Measurements from ENCODE around the gene OR9G1. TPM values are rescaled to one million over a fixed set of nuclear protein-coding genes. Genes with fewer than 3 reads are reported as not detected.

The OR9G1 gene
- total RNA-seq, 3 donors from 2014 or later, result not detected

DNA sequence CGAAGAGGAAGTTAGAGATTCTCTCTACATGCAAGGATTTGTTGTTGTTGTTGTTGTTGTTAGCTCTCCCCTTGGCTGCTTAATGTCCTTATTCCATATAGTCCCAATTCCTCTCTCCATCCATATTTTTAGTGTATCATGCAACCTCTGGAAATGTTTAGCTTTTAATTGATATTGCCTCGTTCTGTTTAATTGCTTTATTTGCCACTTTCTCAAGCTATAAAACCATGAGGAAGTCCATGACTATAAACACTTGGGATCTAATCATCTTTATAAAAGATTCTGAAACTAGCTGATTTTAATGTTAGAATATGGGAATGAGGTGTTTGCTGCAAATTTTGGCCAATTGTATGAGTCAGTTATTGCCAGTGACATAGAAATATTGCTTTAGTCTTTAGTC, 5.5 kb upstream of the OR9G1 start:
- intact Hi-C loops (cut with DNase I; ENCODE audit: low total_unique reads), result no loop called here
- H3K9me3 ChIP-seq, result no peaks in the 10 kb centered on the region
- H3K4me3 ChIP-seq, result no peak overlapping the region
- no peaks in the 10 kb centered on the region for H3K4me1 ChIP-seq
- H3K27ac ChIP-seq, result no peak overlapping the region
- no peak for DNase-seq (ENCODE audit: low spot score in 2 of 2)
- H3K36me3 ChIP-seq, result no peaks in the 10 kb centered on the region
- H3K27me3 ChIP-seq, result no peaks in the 10 kb centered on the region
- no peak for TF ChIP-seq POLR2AphosphoS5 (IDR thresholded peaks at IDR 0.05)

DNA sequence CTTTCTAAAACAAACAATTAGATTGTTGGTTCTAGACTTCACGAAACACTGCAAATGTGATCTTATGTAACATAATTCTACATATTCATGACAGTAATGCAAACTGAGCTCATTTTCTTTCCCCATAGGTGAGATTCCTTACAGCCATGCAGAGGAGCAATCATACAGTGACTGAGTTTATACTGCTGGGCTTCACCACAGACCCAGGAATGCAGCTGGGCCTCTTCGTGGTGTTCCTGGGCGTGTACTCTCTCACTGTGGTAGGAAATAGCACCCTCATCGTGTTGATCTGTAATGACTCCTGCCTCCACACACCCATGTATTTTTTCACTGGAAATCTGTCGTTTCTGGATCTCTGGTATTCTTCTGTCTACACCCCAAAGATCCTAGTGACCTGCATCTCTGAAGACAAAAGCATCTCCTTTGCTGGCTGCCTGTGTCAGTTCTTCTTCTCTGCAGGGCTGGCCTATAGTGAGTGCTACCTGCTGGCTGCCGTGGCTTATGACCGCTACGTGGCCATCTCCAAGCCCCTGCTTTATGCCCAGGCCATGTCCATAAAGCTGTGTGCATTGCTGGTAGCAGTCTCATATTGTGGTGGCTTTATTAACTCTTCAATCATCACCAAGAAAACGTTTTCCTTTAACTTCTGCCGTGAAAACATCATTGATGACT, 1.5 kb downstream of the OR9G1 start:
- no peaks in the 10 kb centered on the region for H3K27me3 ChIP-seq
- DNase-seq (ENCODE audit: low spot score in 2 of 2), result no peak
- no peaks in the 10 kb centered on the region for H3K36me3 ChIP-seq
- no peak overlapping the region for H3K27ac ChIP-seq
- no peak overlapping the region for H3K4me3 ChIP-seq
- TF ChIP-seq POLR2A (IDR thresholded peaks at IDR 0.05), result no peak
- TF ChIP-seq, protein P1, sequence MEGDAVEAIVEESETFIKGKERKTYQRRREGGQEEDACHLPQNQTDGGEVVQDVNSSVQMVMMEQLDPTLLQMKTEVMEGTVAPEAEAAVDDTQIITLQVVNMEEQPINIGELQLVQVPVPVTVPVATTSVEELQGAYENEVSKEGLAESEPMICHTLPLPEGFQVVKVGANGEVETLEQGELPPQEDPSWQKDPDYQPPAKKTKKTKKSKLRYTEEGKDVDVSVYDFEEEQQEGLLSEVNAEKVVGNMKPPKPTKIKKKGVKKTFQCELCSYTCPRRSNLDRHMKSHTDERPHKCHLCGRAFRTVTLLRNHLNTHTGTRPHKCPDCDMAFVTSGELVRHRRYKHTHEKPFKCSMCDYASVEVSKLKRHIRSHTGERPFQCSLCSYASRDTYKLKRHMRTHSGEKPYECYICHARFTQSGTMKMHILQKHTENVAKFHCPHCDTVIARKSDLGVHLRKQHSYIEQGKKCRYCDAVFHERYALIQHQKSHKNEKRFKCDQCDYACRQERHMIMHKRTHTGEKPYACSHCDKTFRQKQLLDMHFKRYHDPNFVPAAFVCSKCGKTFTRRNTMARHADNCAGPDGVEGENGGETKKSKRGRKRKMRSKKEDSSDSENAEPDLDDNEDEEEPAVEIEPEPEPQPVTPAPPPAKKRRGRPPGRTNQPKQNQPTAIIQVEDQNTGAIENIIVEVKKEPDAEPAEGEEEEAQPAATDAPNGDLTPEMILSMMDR (IDR thresholded peaks at IDR 0.05), result no peak
- no peak for TF ChIP-seq POLR2AphosphoS5 (IDR thresholded peaks at IDR 0.05)
- no peaks in the 10 kb centered on the region for H3K4me1 ChIP-seq
- intact Hi-C loops (cut with DNase I; ENCODE audit: low total_unique reads), result no loop called here
- H3K9me3 ChIP-seq, result no peaks in the 10 kb centered on the region

DNA sequence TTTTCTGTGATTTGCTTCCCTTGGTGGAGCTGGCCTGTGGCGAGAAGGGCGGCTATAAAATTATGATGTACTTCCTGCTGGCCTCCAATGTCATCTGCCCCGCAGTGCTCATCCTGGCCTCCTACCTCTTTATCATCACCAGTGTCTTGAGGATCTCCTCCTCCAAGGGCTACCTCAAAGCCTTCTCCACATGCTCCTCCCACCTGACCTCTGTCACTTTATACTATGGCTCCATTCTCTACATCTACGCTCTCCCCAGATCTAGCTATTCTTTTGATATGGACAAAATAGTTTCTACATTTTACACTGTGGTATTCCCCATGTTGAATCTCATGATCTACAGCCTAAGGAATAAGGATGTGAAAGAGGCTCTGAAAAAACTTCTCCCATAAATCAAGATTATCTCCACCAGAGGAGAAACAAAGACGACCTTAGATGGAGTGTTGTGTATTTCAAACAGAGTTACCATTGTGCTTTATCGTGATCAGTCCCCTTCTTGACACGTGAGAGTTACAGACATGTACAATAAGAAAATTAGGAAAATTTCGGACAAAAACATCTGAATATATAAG, 2.1 kb downstream of the OR9G1 start:
- Histone ChIP-seq H3K9me3 (no peaks in the 10 kb centered on the region), H3K27me3 (no peaks in the 10 kb centered on the region), H3K4me1 (no peaks in the 10 kb centered on the region), H3K36me3 (no peaks in the 10 kb centered on the region), H3K4me3 (no peak overlapping the region), H3K27ac (no peak overlapping the region)
- TF ChIP-seq POLR2AphosphoS5 (IDR thresholded peaks at IDR 0.05) (no peak), POLR2A (IDR thresholded peaks at IDR 0.05) (no peak)
- TF ChIP-seq, protein P1 (IDR thresholded peaks at IDR 0.05), result no peak
- DNase-seq (ENCODE audit: low spot score in 2 of 2), result no peak
- intact Hi-C loops (cut with DNase I; ENCODE audit: low total_unique reads), result no loop called here

DNA sequence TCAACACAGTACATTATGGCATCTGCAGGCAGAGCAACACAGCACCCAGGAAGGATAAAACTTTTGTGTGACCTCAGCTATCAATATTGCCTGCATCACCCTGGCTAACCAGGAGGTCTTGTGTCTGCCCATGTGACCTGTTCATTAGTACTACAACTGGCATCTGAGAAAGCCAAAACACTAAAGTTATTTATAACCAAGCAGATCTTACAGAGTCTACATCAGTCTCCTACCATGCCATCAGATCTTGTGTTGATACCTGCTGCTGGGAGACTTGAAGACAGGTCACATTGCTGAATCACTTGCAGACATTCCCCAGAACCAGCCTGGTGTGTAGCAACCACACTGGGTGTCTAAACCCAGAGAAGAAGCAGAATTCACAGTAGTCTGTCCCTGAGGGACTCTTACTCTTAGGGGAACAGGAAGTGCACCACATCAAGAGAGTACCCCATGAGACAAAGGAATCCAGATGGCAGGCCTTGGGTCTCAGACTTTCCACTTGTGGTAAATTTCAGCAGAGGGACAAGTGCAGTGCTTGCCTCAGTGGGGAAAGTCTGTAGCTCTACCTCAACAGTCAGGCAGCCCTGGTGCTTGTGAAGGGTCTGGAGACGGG, 7.0 kb downstream of the OR9G1 start:
- no peaks in the 10 kb centered on the region for H3K27me3 ChIP-seq
- intact Hi-C loops (cut with DNase I; ENCODE audit: low total_unique reads), result no loop called here
- H3K27ac ChIP-seq, result no peak overlapping the region
- no peaks in the 10 kb centered on the region for H3K4me1 ChIP-seq
- no peaks in the 10 kb centered on the region for H3K9me3 ChIP-seq
- DNase-seq (ENCODE audit: low spot score in 2 of 2), result no peak
- H3K4me3 ChIP-seq, result no peak overlapping the region
- H3K36me3 ChIP-seq, result no peaks in the 10 kb centered on the region
- TF ChIP-seq POLR2A (IDR thresholded peaks at IDR 0.05) (no peak), POLR2AphosphoS5 (IDR thresholded peaks at IDR 0.05) (no peak)
- TF ChIP-seq, protein P1 (IDR thresholded peaks at IDR 0.05), result no peak

DNA sequence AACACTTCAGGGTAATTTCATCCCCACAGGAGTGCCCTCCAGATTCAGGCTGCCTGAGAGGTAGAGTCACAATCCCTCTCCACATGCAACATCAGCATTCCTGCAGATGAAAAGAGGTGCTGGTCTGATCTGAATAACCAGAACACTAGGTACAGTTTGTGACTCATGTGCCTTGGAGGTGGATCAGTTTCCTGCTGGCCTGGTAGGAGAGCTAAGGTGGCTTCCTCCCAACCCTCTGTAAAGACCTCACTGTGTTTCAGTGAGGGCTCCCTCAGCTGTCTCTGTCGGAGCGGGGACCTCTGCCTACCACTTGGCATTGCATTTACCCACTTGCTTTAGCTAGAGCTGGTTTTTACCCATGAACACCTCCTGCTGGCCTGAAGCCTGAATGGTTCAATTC, 7.6 kb downstream of the OR9G1 start:
- no peak for DNase-seq (ENCODE audit: low spot score in 2 of 2)
- Histone ChIP-seq H3K9me3 (no peaks in the 10 kb centered on the region), H3K4me3 (no peak overlapping the region), H3K27ac (no peak overlapping the region), H3K4me1 (no peaks in the 10 kb centered on the region), H3K27me3 (no peaks in the 10 kb centered on the region), H3K36me3 (no peaks in the 10 kb centered on the region)
- intact Hi-C loops (cut with DNase I; ENCODE audit: low total_unique reads), result no loop called here
- TF ChIP-seq POLR2AphosphoS5 (IDR thresholded peaks at IDR 0.05) (no peak), POLR2A (IDR thresholded peaks at IDR 0.05) (no peak)
- TF ChIP-seq, protein P1 (IDR thresholded peaks at IDR 0.05), result no peak
